Measurements from ENCODE around the gene LIMCH1.
"Not testable (repeated sequence)": the region's sequence is repeated elsewhere in the genome, so short reads cannot be mapped to it uniquely, and the experiment has no call there.

GRCh38 chr4:41737491-41737890, 199.5 kb downstream of the LIMCH1 start:
- TF ChIP-seq, protein P1, sequence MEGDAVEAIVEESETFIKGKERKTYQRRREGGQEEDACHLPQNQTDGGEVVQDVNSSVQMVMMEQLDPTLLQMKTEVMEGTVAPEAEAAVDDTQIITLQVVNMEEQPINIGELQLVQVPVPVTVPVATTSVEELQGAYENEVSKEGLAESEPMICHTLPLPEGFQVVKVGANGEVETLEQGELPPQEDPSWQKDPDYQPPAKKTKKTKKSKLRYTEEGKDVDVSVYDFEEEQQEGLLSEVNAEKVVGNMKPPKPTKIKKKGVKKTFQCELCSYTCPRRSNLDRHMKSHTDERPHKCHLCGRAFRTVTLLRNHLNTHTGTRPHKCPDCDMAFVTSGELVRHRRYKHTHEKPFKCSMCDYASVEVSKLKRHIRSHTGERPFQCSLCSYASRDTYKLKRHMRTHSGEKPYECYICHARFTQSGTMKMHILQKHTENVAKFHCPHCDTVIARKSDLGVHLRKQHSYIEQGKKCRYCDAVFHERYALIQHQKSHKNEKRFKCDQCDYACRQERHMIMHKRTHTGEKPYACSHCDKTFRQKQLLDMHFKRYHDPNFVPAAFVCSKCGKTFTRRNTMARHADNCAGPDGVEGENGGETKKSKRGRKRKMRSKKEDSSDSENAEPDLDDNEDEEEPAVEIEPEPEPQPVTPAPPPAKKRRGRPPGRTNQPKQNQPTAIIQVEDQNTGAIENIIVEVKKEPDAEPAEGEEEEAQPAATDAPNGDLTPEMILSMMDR (IDR thresholded peaks at IDR 0.05) = not testable (repeated sequence)
- not testable (repeated sequence) for TF ChIP-seq POLR2AphosphoS5, EP300 (IDR thresholded peaks at IDR 0.05)
